Activated T-cell treated with anti-CD3 and anti-CD28 coated beads, Interleukin-2, amount 50 U/mL, for 1 hour (primary cell): ENCODE results near the gene MSANTD7.
"Not testable (repeated sequence)": the region's sequence is repeated elsewhere in the genome, so short reads cannot be mapped to it uniquely, and the experiment has no call there.

Experiments
- DNase-seq: peaks from one replicate; pipeline ENCODE4 v3.0.0-alpha.2; 2020

Gene MSANTD7

DNA sequence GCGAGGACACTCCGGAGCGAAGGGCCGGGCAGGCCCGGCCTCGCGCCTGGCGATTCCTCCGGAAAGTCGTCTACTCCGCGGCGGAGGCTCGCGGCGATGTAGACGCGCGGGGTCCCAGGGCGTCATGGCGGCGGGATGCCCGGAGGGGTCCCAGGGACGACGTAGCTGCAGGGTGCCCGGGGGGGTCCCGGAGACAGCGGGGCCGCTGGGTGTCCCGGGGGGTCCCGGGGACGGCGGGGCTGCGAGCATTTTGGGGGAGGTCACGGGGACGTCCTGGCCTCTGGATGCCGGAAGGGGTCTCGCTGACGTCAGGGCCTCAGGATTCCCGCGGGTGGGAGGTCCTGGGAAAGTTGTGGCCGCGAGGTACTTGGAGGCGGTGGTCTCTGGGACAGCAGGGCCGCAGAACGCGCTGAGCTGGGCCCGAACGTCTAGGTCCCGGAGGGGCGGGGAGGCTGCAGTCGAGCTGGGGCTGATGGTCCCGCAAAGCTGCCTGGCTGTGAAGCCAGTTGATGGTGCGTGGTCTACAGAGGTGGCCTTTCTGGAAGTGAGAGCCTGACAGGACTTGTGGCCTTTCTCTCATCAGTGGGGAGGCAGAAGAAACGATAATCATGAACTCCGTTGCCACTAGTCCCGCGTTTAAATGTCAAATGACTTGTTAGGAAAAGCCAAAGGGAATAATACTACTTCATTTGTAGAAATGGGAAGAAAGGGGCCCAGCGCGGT, 637 bp downstream of the MSANTD7 start:
- DNase-seq = peak; percentile 36

DNA sequence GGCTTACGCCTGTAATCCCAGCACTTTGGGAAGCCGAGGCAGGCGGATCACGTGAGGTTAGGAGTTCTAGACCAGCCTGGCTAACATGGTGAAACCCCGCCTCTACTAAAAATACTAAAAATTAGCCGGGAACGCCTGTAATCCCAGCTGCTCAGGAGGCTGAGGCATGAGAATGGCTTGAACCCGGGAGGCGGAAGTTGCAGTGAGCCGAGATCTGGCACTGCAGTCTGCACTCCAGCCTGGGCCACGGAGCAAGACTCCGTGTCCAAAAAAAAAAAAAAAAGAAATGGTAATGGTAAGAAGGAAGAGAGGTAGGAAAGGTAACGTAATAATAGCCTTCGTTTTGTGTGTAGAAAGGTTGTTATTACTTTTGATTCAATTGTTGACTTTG, 1.2 kb downstream of the MSANTD7 start:
- no peak for DNase-seq

DNA sequence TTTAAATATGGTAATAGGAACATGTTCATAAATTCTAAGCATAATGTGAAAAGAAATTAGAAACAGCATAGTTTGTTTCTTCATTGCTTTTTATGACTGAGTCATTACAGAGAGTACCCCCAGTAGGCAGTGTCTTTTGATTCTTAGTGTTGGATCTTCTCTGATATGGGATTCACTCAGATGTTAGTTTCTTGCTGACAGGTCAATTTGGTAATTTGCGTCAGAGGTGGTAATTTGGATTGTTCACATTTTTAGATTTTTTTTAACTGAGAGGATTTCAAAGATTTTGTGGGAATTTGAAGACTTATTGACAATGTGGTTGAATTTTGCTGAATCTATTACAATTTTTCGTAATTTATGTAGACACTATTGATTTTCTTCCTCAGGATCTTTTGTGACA, 2.1 kb downstream of the MSANTD7 start:
- DNase-seq = no peak

DNA sequence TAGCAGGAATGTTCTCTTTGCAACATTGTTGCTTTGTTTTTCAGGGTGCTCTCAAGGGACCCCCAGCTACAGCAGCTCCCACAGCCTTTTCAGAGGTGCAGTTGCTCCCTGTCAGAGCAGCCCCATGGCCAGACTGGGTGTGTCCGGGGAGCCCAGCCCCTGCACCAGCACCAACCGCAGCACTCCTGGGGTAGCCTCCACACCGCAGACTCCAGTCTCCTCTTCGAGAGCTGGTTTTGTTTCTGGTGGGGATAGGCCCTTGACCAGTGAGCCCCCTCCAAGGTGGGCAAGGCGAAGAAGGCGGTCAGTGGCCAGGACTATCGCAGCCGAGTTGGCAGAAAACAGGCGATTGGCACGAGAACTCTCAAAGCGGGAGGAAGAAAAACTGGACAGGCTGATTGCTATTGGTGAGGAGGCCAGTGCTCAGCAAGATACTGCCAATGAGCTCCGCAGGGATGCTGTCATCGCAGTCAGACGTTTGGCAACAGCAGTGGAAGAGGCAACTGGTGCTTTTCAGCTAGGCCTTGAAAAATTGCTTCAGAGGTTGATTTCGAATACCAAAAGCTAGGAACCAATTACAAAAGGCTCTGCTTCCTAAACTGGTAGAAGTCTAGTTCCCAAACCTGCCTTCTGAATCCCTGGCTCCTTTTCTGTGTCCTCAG, 5.4 kb downstream of the MSANTD7 start:
- DNase-seq = no peak

DNA sequence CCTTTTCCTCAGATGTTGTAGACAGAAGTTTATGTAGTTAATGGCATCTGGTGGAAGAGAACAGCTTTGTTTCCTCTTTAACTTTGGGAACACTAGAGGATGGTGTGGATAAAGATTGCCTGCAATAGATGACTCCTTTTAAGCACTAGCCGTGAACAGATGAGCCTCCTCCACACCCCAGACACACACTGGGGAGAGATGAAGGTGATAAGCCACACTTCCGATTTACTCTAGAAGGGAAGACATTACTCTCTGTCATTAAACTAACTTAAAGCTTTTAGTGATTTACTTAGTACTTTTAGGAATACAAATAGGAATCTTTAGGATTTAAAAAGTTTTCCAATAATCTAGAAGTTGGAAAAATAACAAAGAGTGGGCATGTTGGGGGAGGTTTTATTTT, 6.8 kb downstream of the MSANTD7 start:
- no peak for DNase-seq

DNA sequence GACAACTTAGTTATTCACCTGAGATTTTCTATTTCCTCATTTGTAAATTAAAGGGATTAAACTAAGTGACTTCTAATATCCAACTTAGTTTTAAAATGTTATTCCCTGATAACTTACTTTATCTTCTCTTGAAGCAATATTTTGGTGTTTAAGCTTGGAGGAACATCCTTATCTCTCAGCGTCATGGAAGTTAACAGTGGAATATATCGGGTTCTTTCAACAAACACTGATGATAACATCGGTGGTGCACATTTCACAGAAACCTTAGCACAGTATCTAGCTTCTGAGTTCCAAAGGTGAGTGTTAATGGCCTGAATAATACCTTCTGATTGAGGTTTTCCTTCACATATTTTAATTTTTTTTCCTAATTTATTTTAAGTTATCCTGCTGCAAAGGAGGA, 14.1 kb downstream of the MSANTD7 start:
- DNase-seq = no peak

DNA sequence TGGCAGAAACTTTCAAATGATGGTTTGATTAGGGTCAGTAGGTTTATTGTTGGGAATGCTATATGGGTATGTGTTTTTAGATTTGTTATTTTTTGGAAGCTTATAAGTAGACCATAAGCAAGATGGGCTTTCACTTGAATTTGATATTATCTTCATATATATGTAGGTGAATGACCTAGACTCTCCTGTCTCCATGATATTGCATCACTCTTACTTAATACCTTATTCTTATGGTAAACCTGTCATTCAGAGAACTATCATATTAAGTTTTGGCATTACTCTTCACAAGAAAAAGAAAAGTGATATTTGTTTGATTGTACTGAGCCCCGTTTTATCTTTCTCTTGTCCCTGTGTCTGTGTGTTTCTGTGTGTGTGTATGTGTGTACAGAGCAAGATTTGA, 17.3 kb downstream of the MSANTD7 start:
- no peak for DNase-seq

DNA sequence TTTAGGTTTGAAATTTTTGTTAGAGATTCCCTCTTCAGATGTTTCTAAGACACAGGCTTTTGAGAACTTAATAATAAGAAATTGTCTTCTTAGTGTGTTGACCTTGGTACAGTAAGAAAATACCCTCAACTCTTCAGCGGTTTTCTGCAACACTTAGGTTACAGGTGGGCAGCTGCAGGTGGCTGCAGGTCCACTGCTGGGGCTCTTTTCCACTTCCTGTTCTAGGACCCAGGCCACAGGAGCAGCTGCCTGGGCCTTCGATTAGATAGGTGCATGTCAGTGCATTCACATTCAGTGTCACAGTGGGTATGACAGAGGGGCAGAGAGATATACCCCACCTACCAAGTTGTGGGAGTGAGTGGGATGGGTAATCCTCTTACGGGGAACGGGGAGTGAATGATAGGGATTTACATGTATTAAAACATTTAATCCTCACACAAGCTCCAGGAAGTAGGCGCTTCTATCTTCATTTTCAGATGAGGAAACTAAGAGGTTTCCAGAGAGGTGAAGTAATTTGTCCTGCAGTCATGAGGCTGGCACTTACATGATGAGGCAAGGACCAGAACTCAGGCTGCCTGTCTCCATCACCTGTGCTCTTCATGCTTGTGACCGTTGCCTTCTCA, 20.3 kb downstream of the MSANTD7 start:
- DNase-seq = no peak

DNA sequence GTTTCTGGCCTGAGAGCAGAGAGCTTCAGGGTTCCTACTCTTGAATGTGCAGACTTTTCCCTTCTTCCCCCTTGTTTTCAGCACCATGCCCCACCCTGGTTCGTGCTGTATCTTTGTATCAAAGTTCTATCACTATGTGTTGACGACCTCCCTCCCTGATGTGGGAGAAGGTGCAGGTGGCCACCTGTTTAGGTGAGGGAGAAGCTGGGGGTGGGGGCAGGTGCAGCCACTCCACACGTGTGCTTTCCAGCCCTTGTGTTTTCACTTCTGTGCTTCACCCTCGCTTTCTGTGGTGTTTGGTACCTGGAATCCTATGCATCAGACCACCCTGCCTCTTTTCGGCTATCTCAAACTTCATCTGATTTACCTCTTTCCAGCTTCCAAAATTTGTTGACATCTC, 20.9 kb downstream of the MSANTD7 start:
- DNase-seq = no peak

DNA sequence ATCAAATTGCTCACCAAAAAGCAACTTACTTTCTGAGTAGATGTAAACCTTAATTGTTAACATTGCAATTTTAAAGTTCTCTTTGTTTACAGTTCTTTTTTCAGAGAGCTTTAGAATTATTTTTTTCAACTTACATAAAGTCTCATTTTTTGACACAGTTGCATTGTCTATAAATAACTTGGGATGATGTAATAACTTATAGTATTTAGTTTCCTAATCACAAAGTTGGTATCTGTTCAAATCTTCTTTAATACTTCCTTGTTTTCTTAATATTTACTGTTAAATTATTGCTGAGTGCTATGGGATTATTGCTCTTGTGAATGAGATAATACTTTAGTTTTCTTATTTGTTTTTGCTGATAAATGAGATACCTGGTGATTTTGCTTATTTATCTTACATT, 21.7 kb downstream of the MSANTD7 start:
- no peak for DNase-seq

DNA sequence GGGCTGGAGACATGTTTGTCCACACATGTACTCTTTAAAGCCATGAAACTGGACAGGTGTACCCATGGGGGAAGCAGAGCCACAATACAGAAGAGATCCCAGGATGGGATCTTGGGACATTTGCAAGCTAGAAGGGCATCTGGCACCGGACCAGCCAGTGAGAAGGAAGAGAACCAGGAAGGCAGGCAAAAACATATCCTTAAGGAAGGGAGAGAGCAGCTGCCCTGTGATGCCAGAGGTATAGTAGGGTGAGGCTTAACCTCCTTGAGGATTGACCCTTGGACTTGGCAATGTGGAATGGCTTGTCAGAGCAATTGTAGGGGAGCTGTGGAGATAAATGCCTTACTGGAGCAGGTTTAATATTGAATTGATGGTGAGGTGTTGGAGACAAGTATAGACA, 22.7 kb downstream of the MSANTD7 start:
- no peak for DNase-seq

DNA sequence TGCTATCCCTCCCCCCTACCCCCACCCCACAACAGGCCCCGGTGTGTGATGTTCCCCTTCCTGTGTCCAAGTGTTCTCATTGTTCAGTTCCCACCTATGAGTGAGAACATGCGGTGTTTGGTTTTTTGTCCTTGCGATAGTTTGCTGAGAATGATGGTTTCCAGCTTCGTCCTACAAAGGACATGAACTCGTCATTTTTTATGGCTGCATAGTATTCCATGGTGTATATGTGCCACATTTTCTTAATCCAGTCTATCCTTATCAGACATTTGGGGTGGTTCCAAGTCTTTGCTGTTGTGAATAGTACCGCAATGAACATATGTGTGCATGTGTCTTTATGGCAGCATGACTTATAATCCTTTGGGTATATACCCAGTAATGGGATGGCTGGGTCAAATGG, 26.4 kb downstream of the MSANTD7 start:
- DNase-seq = not testable (repeated sequence)

DNA sequence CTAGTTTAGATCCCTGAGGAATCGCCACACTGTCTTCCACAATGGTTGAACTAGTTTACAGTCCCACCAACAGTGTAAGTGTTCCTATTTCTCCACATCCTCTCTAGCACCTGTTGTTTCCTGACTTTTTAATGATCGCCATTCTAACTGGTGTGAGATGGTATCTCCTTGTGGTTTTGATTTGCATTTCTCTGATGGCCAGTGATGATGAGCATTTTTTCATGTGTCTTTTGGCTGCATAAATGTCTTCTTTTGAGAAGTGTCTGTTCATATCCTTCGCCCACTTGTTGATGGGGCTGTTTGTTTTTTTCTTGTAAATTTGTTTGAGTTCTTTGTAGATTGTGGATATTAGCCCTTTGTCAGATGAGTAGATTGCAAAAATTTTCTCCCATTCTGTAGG, 26.8 kb downstream of the MSANTD7 start:
- not testable (repeated sequence) for DNase-seq

DNA sequence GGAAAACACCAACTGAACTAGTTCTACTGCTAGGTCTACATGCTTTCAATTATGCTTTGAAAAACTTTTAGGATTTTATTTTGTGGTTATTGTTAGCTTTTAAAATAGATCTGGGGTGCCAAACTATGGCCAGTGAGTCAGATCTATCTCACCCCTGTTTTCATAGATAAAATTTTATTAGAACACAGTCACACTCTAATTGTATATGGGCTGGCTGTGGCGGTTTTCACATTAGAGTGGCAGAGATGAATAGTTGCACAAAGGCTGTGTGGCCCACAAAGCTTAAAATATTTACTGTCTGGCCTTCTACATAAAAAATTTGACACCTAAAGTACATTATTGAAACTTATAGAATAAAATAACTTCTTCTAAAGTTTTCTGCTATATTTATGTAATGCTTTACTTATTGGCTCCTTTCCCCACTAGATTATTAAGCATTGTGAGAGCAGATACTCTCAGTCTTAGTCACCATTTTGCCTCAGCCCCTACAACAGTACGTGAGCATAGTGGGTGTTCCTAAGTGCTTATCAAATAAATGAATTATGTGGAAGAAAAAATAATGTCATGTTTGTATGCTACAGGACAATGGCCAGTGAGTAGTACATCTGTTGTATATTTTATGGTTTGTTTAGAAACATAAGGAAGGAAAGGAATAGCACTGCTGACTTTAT, 35.1 kb downstream of the MSANTD7 start:
- DNase-seq = no peak

DNA sequence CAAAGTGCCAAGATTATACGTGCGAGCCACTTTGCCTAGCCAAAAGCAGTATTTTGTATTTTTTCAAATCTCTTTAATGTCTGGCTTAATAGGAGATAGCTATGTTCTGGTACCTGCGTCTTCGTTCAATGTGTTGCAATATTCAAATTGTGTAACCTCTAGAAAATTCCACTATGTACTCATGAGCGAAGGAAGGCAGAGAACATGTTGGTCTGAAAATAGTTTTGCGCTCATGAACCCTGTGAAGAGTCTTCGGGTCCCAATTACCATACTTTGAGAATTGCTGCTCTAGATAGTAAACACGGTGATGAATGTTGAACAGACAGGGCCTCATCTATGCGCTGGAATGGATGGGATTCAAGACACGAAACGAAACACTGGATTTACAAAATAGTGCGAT, 37.8 kb downstream of the MSANTD7 start:
- DNase-seq = no peak

DNA sequence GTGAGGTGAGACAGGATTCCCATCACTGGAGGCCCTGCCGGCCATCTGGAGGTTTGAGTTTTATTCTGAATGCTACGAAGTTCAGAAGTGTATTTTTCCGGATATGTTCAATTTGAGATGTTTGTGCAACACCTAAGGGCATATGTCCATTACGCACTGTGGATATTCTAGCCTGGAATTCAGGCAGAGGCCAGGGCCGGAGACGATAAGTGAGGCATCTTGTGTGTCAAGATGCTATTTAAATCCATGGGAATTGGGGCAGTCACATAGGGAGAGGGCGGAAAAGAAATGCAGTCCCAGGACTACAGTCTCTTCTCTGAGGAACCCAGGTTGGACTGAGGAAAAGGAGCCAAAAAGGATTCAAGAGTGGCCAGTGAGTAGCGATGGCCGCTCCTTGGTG, 38.7 kb downstream of the MSANTD7 start:
- DNase-seq = no peak

DNA sequence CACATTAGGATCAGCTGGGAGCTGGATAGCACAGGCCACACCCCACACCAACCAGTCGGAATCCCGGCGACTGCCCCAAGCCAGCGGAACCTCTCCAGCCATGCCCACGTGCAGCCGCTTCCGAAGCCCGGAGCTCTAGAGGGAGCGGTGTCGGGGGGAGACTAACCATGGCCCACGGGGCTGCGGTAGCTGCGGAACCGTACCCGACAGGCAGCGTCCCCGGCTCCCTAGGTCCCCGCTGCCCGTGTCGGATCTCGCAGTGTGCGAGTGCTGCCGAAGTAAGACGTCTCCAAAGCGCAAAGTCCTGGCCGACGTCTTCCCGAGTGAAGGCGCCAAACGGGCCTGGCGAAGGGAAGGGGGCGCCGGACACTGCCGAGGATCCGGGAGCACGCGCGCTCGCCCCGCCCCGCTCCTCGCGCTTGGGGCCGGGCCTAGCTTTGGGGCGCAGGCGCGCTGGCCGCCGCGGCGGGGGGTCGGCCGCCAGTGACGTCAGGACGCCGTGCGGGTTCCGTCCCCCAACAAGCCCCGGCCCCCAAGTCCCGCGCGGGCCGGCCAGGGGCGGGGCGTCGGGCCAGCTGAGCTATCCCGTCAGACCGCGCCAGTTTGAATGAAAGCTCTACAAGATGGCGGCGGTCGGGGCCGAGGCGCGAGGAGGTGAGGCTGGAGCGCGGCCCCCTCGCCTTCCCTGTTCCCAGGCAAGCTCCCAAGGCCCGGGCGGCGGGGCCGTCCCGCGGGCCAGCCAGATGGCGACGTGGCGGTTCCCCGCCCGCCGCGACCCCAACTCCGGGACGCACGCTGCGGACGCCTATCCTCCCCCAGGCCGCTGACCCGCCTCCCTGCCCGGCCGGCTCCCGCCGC, 40.4 kb downstream of the MSANTD7 start, which contains the start of gene SUV39H2:
TSS of gene SUV39H2 (plus strand) at position 601 of the 858 bp plus-strand sequence. CDS start at position 624, 23 bp downstream.
- peak; percentile 94 for DNase-seq

DNA sequence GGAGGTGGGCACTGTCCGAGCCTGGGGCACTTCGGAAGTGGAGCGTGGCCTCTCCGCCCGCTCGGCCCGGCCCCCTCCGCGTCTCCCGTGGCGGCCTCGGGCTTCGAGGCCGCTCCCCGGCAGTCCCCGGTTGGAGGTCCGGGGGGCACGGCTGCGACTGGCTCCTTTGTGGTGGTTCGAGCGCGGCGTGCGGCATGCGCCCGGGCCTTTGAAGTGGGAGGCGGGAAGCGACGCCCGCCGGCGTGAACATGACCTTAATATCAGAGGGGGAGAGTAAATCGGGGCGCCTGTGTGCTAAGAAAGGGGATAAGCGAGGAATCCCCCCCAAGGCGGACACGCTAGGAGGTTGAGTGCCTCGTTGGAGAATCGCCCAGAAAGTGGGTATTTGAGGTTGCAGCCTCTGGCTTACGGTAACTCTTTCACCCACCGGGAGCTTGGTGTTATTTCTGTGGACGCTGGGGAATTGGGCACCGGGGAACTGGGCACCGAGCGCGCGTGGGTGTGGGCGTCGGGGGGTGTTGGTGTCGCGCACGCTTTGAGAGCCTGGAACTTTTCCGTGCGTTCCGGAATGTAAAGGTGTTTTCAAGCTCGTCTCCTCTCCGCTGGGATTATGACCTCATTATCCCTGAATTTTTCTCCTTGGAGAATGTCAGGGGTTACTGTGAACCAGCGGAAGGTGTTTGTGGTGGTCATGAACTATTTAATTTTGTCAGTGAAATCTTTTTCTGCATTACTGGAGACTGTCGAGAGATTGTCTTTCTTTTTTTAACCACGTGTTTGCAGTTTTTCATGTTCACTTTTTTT, 41.2 kb downstream of the MSANTD7 start:
- no peak for DNase-seq

DNA sequence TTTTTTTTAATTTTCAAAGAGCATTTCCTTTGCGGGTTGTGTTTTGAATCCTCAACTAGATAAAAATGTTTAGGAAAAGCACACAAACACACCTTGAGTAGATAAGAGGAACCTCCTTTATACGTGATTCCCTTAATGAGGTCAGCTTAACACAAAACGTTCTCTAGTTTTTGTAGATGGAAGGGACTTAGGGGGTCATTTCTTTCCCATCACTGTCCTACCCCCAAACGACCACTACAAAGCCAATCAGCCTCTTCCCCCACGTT, 41.8 kb downstream of the MSANTD7 start:
- no peak for DNase-seq

DNA sequence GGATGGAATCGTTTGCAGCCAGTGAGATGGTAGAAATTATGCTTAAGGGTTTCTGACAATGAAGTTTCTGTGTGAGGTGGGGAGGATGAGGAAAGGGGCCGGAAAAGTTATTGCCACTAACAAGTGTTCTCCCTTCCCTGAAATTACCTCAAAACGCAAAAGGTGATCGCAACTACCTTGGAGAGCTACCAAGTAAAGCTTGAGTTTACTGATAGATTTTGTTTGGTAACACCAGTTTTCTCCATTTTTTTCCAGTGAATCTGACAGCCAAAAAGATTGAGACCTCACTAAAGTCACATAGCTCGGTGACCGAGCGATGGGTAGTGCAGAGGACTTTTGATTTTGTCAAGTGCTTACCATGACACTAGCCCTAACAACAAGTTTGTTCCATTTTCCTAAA, 42.1 kb downstream of the MSANTD7 start:
- no peak for DNase-seq

DNA sequence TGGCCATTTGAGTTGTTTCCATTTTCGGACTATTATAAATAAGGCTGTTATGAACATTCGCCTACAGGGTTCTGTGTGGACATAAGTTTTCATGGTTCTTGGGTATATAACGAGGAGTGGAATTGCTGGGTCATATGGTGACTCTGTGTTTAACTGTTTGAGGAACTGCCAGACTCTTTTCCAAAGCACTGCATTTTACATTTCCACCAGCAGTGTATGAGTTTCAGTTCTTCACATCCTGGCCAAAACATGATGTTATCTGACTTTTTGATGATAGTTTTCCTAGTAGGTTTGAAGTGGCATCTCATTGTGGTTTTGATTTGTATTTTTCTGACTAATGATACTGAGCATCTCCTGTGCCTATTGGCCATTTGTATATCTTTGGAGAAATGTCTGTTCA, 46.0 kb downstream of the MSANTD7 start:
- no peak for DNase-seq
